ENCODE results near the gene NEXN. TPM values are rescaled to one million over a fixed set of nuclear protein-coding genes. Genes with fewer than 3 reads are reported as not detected.

NEXN gene
- total and polyA plus RNA-seq, 2 of the 8 experiments (the other 6 are each of a cell fraction or from before 2014, with no cell fraction given) = 0.20 to 2.9 TPM

DNA sequence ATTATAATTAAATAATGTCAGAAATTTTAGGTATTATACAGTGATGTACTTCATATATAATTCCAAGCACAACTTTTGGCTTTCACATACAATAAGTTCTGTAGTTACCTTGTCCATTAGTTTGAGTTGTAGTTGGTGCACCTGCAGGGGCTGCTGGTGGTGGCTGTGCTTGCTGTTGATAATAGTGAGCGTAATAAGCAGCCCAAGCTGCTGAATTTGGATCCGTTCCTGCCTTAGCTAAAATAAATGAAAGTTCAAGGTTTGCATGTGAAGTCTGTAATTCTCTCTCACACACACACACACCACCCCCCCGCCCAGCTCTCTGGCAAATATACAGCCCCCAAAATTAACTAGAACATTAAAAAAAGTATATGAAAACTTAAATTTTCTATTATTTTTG is 68.0 kb downstream of the NEXN start:
- FAIRE-seq (no peak), DNase-seq (ENCODE audit: low read depth in 1 of 2, low spot score in 2 of 2) (no peak)
- Histone ChIP-seq H2BK12ac (ENCODE audit: low read depth, low read length) (no peak overlapping the region), H3K9me3 (ENCODE audit: insufficient read depth in 2 of 2, low read depth in 1 of 2, low read length in 1 of 2) (no peaks in the 10 kb centered on the region), H4K8ac (ENCODE audit: extremely low read depth, insufficient read depth, low read length) (no peak overlapping the region), H3K18ac (ENCODE audit: extremely low read depth, low read length) (no peak overlapping the region), H4K5ac (ENCODE audit: insufficient read length, low read depth, low read length) (no peak overlapping the region), H3K79me2 (ENCODE audit: control insufficient read depth in 1 of 2, insufficient read depth in 2 of 2, low read length in 2 of 2) (peaks cover 0 to 20% of the 10 kb centered on the region in 2 experiments; a peak in 1 of 4 replicates), H3K27ac (ENCODE audit: low read depth, low read length) (no peak overlapping the region), H2BK120ac (replicated peaks; ENCODE audit: low read depth, low read length) (no peak overlapping the region), H3K9ac (replicated peaks in 1 of 4; ENCODE audit: extremely low read depth in 1 of 4, low read depth in 3 of 4, low read length in 3 of 4) (no peak overlapping the region), H3K4me2 (ENCODE audit: insufficient read depth in 1 of 2, low read depth in 2 of 2, low read length in 2 of 2) (no peak overlapping the region), H2BK5ac (ENCODE audit: low read depth, low read length) (no peak overlapping the region), H2BK20ac (ENCODE audit: low read length) (no peak overlapping the region), H3K4ac (replicated peaks; ENCODE audit: insufficient read length, low read depth, low read length) (no peak overlapping the region), H4K91ac (replicated peaks; ENCODE audit: insufficient read length, low read length) (no peak overlapping the region), H3K36me3 (ENCODE audit: control insufficient read depth in 2 of 4, insufficient read depth in 4 of 4, low read length in 3 of 4) (peaks cover 30 to 99% (median 80%) of the 10 kb centered on the region in 4 experiments), H3K4me3 (ENCODE audit: extremely low read depth in 1 of 4, insufficient read depth in 2 of 4, low read depth in 3 of 4, low read length in 4 of 4) (no peak overlapping the region), H3K4me1 (replicated peaks in 1 of 4; ENCODE audit: control insufficient read depth in 3 of 4, insufficient read depth in 4 of 4, low read length in 3 of 4) (no peaks in the 10 kb centered on the region), H3K23me2 (ENCODE audit: low read depth, low read length) (no peaks in the 10 kb centered on the region), H3K27me3 (replicated peaks in 1 of 4; ENCODE audit: control insufficient read depth in 3 of 4, extremely low read depth in 1 of 4, insufficient read depth in 3 of 4, low read length in 3 of 4) (no peaks in the 10 kb centered on the region), H4K20me1 (replicated peaks in 1 of 2; ENCODE audit: control insufficient read depth in 1 of 2, insufficient read depth in 2 of 2, low read length in 2 of 2) (peaks cover 8 to 11% of the 10 kb centered on the region in 2 experiments), H3K79me1 (ENCODE audit: low read depth, low read length) (no peaks in the 10 kb centered on the region), H3K14ac (ENCODE audit: insufficient read length) (no peak overlapping the region), H2BK15ac (ENCODE audit: low read length) (no peak overlapping the region), H2AK5ac (ENCODE audit: low read depth, low read length) (no peak overlapping the region), H3K23ac (ENCODE audit: insufficient read length) (no peak overlapping the region), H3K56ac (replicated peaks; ENCODE audit: insufficient read length, low read depth, low read length) (no peak overlapping the region), H2AFZ (ENCODE audit: low read length) (no peak overlapping the region)
- TF ChIP-seq YY1 (IDR thresholded peaks at IDR 0.05; ENCODE audit: low read depth, low read length) = no peak
- ChIA-PET POLR2A (ENCODE audit: partially characterized antibody) (interaction anchor here (1.0 to 5.3 kb wide), 10 partner anchors 9 to 29 kb away, joined by 3 to 47 read pairs (median 12); partner anchors contain the start of gene FUBP1), CTCF (ENCODE audit: partially characterized antibody) (no interaction called here)
- 94% methylated on average over 3 of the region's 3 CpGs; no CpG with 5 or more reads in 1 of the 2 experiments for WGBS, 2 experiments (ENCODE audit: extremely low coverage in 1 of 2, insufficient coverage in 1 of 2, insufficient read length in 1 of 2, insufficient replicate concordance in 2 of 2, low coverage in 1 of 2, low lambda C conversion rate in 2 of 2, missing lambda C conversion rate in 1 of 2)
